TTC549 (cell line): ENCODE results near the gene VPS50.

Experiments
- FAIRE-seq: peaks from 2 replicates; lab custom pipeline; 2012; peaks lifted over from hg19 to GRCh38; lab: Jason Lieb, UNC

The VPS50 gene, protein sequence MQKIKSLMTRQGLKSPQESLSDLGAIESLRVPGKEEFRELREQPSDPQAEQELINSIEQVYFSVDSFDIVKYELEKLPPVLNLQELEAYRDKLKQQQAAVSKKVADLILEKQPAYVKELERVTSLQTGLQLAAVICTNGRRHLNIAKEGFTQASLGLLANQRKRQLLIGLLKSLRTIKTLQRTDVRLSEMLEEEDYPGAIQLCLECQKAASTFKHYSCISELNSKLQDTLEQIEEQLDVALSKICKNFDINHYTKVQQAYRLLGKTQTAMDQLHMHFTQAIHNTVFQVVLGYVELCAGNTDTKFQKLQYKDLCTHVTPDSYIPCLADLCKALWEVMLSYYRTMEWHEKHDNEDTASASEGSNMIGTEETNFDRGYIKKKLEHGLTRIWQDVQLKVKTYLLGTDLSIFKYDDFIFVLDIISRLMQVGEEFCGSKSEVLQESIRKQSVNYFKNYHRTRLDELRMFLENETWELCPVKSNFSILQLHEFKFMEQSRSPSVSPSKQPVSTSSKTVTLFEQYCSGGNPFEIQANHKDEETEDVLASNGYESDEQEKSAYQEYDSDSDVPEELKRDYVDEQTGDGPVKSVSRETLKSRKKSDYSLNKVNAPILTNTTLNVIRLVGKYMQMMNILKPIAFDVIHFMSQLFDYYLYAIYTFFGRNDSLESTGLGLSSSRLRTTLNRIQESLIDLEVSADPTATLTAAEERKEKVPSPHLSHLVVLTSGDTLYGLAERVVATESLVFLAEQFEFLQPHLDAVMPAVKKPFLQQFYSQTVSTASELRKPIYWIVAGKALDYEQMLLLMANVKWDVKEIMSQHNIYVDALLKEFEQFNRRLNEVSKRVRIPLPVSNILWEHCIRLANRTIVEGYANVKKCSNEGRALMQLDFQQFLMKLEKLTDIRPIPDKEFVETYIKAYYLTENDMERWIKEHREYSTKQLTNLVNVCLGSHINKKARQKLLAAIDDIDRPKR

GRCh38 chr7:93231799-93232672 lies at the start of gene VPS50:
Gene VPS50 (plus strand): TSS chr7:93232366. CDS start chr7:93232468, 102 bp downstream.
- peak; percentile 82 for FAIRE-seq

DNA sequence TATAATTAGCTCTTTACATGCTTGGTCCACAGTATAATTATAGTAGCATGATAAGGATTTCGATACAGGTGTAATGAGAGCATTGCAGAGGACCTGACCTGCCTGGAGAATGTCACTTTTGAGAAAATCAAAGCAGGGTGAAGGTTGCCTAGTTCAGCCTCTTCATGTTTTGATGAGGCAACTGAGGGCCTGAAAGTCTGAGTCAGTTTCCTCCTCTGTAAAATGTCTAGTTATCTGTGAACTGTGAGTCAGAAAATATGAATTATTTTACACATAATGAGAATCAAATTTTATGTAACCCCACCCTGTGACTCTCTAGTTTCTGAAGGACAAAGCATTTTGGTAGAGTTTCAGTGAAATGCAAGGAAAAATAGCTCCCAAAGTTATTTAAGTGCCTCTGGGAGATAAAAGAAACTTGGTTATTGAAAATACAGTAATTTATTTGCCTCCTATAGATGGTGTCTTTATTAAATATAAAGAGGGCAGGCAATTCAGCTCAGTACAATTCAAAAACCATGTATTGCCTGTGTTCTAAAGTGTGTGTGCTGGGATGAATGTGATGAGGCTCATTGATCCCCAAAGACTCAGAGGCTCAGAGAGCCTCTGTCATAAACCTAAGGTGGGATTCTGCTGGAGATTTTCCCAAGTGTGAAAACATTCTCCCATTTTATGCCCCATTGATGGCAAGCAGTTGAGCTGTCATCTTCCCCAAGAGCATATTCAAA lies 46.7 kb upstream of the VPS50 start:
- no peak for FAIRE-seq

- FAIRE-seq, result no peak
These were observed 43.1 kb upstream of the VPS50 start for GRCh38 chr7:93188870-93189634.

- FAIRE-seq, result no peak
These were observed 37.8 kb upstream of the VPS50 start for GRCh38 chr7:93194386-93194785.

DNA sequence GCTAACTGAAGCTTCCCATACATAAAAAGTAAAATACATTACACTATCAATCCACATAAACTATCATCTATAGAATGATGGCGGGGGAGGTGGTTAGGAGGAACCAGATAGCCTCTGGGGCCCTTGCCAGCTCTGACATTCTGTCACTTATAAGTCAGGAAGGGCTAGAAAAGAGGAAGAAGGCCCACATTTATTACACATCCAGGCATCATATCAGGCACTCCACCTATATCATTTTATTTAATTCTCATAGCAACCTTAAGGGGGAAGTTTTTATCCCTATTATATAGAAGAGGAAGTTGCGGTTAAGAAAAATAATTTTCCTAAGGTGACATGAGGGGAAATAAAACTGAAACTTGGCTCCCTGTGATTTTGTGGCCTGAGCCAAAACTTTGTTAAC lies 35.8 kb upstream of the VPS50 start:
- FAIRE-seq, result no peak

- FAIRE-seq, result no peak
These were observed 33.7 kb upstream of the VPS50 start for GRCh38 chr7:93198472-93198871.

- FAIRE-seq, result no peak
These were observed 29.4 kb upstream of the VPS50 start for GRCh38 chr7:93202594-93203250.

DNA sequence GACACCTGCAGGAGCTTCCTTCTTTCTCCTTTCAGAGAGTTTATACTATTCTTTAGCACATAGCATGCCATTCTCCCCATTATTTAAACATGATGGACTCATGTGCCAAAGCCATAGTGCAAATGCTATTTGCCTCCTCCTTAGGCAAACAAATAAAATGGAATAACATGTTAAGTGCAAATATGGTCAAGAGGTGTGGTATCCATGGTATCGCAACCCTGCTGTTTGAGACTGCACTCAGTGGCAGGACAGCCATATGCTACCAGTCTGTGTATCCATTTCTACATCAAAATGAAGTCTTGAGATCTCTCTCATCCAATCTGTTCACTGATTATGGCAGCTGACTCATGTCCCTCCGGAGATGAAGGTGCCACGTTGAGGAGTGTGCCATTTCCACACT lies 28.7 kb upstream of the VPS50 start:
- no peak for FAIRE-seq

- no peak for FAIRE-seq
These were observed 27.1 kb upstream of the VPS50 start for GRCh38 chr7:93205046-93205445.

GRCh38 chr7:93211228-93211818 lies 20.8 kb upstream of the VPS50 start:
- no peak for FAIRE-seq

DNA sequence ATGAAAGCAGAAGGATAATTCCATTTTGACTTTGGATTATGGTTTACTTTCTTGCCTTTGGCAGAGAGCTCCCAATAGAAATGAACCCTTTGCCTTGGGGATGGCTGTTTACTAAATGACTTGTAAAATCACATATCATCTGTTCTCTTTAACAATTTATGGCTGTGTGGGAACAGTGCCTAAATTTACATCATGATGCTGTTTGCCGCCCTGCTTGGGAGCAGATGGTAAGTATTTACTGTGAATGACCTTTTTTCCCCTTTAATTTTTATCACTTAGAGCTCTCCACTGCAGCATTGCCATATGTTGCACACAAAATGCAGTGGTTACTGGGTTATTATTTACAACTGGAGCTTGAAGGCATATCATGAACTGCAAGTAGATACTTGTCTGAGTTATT lies 19.3 kb upstream of the VPS50 start:
- no peak for FAIRE-seq

DNA sequence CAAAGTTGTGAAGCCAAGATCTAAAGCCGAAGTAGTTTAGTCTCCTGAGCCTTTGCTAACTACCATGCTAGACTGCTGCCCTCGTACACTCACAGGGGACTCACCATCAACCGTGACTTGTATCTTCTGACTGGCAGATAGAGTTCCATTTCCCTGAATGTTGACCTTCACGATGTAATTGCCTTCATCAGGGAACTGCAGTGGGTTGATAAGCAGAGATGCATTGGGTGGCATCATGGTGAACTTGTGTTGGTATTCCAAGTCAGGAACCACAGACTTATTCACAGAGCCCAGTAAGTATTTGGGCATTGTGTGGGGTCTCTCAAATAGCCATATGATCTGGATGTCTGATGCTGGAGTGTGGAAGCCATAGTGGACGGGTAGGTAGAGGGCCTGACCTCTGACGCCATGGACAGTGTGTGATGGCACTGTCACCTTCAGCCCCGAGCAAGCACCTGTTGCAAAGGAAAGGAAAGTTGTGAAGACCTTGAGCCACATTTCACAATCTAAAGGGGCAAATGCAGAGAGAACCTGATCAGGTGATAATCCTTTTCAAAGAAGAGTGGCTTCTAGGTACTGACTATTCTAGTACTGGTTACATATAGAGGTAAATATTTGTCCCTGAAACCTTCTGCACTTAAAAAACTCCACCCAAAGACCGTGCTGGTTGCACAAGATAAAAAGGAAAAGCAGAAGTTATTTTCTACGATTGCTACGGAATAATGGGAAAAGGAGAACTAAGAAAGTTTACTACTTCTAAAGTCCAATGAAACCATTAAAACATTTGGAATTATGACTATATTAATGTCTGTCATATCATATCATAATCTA lies 13.0 kb upstream of the VPS50 start:
- no peak for FAIRE-seq

DNA sequence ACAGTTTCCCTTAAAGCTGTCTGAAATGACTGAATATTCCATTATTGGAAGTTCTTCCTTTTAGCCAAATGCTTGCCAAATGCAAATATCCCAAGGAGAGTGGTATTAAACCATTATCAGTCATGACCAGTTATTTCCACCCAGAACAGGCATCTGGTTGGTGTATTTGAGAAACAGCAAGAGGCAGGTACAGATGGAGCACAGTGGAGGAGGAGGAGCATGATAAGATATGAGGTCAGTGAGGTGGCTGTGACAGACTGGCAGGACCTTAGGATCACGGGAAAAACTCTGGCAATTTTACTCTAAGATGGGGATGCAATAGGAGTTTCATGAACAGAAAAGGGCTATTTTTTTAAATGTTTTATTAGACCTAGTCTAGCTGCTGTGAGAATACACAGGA lies 12.3 kb upstream of the VPS50 start:
- FAIRE-seq, result no peak

GRCh38 chr7:93226310-93226709 lies 5.9 kb upstream of the VPS50 start, which contains the start of gene HEPACAM2:
Gene HEPACAM2 (minus strand): TSS chr7:93226469.
- FAIRE-seq, result no peak

DNA sequence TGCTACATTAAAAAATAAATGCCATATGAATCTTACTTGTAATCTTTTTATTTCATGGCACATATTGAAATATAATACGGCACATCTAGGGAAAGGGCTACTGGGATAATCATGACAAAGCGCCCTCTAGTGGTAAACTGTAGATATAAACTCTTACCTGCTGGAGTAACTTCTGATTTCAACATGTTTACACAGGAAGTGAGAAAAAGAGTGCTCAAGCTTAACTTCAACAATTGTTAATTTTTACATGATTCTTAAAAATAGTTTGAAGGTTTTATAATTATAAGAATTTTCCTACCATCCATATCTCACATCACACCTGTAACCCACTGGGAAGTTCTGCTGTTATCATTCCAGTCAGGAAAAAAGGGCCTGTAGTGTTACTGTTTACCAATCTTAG lies 3.9 kb upstream of the VPS50 start:
- peak; percentile 70 for FAIRE-seq

GRCh38 chr7:93231259-93231658 lies 907 bp upstream of the VPS50 start:
- no peak for FAIRE-seq

DNA sequence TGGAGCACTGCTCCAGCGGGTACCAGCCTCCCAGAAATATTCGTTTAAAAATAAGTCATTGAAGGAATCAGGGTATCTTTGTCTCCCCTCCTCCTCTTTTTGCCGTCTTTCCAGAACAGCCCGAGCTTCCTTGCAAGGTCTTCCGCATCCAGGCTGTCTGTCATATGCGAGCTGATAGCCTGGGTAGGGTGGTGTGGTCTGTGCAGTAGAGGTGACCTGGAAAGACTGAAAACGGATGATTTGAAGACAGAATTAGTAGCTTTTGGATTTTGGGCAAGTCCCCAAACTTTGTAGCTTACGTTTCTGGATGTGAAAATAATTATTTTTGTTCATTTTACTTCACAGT lies 480 bp downstream of the VPS50 start:
- no peak for FAIRE-seq

DNA sequence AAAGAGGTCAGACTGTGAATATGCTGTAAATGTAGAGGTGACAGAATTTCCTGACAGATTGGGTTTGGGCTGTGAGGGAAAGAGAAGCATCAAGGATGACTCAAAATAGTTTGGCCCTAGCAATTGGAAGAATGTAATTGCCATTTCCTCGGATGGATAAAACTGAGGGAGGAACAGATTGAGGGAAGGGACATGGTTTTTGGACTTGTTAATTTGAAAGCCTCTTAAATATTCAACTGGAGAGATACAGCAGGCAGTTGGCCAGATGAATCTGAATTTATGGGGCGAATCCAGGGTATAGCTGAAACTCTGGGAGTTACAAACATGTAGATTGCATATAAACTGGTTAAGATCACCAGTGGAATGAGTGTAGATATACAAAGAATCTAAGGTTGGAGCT lies 3.4 kb downstream of the VPS50 start:
- FAIRE-seq, result no peak

GRCh38 chr7:93238131-93238530 lies 6.0 kb downstream of the VPS50 start:
- no peak for FAIRE-seq
